HCT116 (cell line): Measurements from ENCODE around the gene NINJ2.

Source experiments
- CEBPB ChIP-seq: IDR thresholded peaks from 2 replicates; pipeline ENCODE4 v1.6.1; 2012; ENCODE audit warnings: low read depth
- EZH2 ChIP-seq: fragments of 200-600 bp; sonication (generic); IDR thresholded peaks from 2 replicates; pipeline ENCODE4 v1.6.1; 2017; ENCODE audit warnings: antibody characterized with exemption, mixed run types
- EZH2phosphoT487 ChIP-seq: fragments of 200-600 bp; IDR thresholded peaks from 2 replicates; pipeline ENCODE4 v1.6.1; 2018; ENCODE audit warnings: antibody characterized with exemption, borderline replicate concordance
- JUND ChIP-seq: IDR thresholded peaks from 2 replicates; pipeline ENCODE4 v1.6.1; 2012
- POLR2A ChIP-seq: IDR thresholded peaks from 2 replicates; pipeline ENCODE4 v1.7.0; 2011; ENCODE audit warnings: borderline replicate concordance; ENCODE audit not compliant: insufficient read depth, insufficient read length; ENCODE audit errors: extremely low read depth
- POLR2AphosphoS5 ChIP-seq: IDR thresholded peaks from 2 replicates; pipeline ENCODE4 v1.6.1; 2011; ENCODE audit warnings: mild to moderate bottlenecking, low read depth, low read length, moderate library complexity
- TF ChIP-seq, protein P1 (sequence below), 3 experiments: fragments of 200-600 bp in 1 of 3; sonication (generic) in 1 of 3; IDR thresholded peaks in 2 of 3; conservative IDR thresholded peaks in 1 of 3; 2 replicates each; pipeline ENCODE4 v1.5.1; 2012 to 2017; ENCODE audit warnings: low read depth in 2 of 3, low read length in 2 of 3, antibody characterized with exemption in 1 of 3, borderline replicate concordance in 1 of 3, control low read depth in 1 of 3, mild to moderate bottlenecking in 1 of 3, mixed read lengths in 1 of 3, mixed run types in 1 of 3, moderate library complexity in 1 of 3; ENCODE audit not compliant: insufficient read depth in 1 of 3

DNA sequence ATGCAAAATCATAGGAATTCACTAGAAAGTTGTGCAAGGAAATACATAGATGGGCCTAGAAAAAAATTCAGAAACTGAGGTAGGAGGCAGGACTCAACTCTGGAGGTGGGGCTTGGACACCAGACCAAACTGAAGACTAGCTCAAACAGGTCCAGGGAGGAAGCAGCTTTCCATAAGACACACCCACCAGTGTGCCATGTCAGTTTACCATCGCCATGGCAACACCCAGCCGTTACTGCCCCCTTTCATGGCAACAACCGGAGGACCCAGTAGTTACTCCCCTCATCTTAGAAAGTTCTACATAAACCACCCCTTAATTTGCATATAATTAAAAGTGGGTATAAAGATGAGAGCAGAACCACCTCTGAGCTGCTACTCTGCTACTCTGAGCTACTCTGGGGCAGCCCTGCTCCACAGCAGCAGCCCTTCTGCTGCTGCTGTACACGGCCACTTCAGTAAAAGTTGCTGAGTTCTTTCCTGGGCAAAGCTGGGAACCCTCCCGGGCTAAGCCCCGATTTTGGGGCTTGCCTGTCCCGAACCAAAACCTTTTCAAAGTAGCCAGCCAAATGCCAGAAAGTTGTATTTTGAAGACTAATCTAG lies 30.8 kb upstream of the NINJ2 start:
- TF ChIP-seq JUND (no peak), EZH2 (no peak), POLR2AphosphoS5 (no peak), CEBPB (no peak), EZH2phosphoT487 (no peak), POLR2A (no peak)
- TF ChIP-seq, protein P1, sequence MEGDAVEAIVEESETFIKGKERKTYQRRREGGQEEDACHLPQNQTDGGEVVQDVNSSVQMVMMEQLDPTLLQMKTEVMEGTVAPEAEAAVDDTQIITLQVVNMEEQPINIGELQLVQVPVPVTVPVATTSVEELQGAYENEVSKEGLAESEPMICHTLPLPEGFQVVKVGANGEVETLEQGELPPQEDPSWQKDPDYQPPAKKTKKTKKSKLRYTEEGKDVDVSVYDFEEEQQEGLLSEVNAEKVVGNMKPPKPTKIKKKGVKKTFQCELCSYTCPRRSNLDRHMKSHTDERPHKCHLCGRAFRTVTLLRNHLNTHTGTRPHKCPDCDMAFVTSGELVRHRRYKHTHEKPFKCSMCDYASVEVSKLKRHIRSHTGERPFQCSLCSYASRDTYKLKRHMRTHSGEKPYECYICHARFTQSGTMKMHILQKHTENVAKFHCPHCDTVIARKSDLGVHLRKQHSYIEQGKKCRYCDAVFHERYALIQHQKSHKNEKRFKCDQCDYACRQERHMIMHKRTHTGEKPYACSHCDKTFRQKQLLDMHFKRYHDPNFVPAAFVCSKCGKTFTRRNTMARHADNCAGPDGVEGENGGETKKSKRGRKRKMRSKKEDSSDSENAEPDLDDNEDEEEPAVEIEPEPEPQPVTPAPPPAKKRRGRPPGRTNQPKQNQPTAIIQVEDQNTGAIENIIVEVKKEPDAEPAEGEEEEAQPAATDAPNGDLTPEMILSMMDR (IDR thresholded peaks at IDR 0.05 in 2 of 3, conservative IDR thresholded peaks at IDR 0.05 in 1 of 3; ENCODE audit: borderline replicate concordance in 1 of 3, insufficient read depth in 1 of 3, low read depth in 2 of 3, low read length in 2 of 3), result no peak
